ENCODE measurements around the gene ZFR2.
A peak's percentile ranks its signal among the peaks of the same experiment; 100 is the strongest.
"Not testable (repeated sequence)": the region's sequence is repeated elsewhere in the genome, so short reads cannot be mapped to it uniquely, and the experiment has no call there.

Gene ZFR2

GRCh38 chr19:3836887-3837286 is 32.0 kb downstream of the ZFR2 start:
- DNase-seq (ENCODE audit: low spot score): no peak

GRCh38 chr19:3835055-3835435 is 33.8 kb downstream of the ZFR2 start:
- no peak for DNase-seq (ENCODE audit: low spot score)

GRCh38 chr19:3834349-3835054 is 34.3 kb downstream of the ZFR2 start:
- DNase-seq (ENCODE audit: low spot score): no peak

- no peak for DNase-seq (ENCODE audit: low spot score)
Observed at GRCh38 chr19:3833578-3834348, 35.1 kb downstream of the ZFR2 start.

GRCh38 chr19:3832001-3832400 is 36.8 kb downstream of the ZFR2 start:
- no peak for DNase-seq (ENCODE audit: low spot score)

- no peak for DNase-seq (ENCODE audit: low spot score)
Observed at GRCh38 chr19:3831601-3832000, 37.2 kb downstream of the ZFR2 start.

- no peak for DNase-seq (ENCODE audit: low spot score)
Observed at GRCh38 chr19:3830621-3831589, 37.9 kb downstream of the ZFR2 start.

GRCh38 chr19:3827306-3827705 is 41.5 kb downstream of the ZFR2 start:
- no peak for DNase-seq (ENCODE audit: low spot score)

GRCh38 chr19:3826163-3826562 is 42.7 kb downstream of the ZFR2 start:
- DNase-seq (ENCODE audit: low spot score): no peak

GRCh38 chr19:3825286-3825956 is 43.4 kb downstream of the ZFR2 start:
- DNase-seq (ENCODE audit: low spot score): no peak

- no peak for DNase-seq (ENCODE audit: low spot score)
Observed at GRCh38 chr19:3823350-3823713, 45.5 kb downstream of the ZFR2 start.

- DNase-seq (ENCODE audit: low spot score): no peak
Observed at GRCh38 chr19:3822683-3823349, 46.0 kb downstream of the ZFR2 start.

GRCh38 chr19:3821857-3822364 is 46.9 kb downstream of the ZFR2 start:
- DNase-seq (ENCODE audit: low spot score): peak; percentile 87

- no peak for DNase-seq (ENCODE audit: low spot score)
Observed at GRCh38 chr19:3821156-3821555, 47.7 kb downstream of the ZFR2 start.

- no peak for DNase-seq (ENCODE audit: low spot score)
Observed at GRCh38 chr19:3819989-3820388, 48.8 kb downstream of the ZFR2 start.

GRCh38 chr19:3818918-3819317 is 49.9 kb downstream of the ZFR2 start:
- no peak for DNase-seq (ENCODE audit: low spot score)

GRCh38 chr19:3818466-3818865 is 50.4 kb downstream of the ZFR2 start:
- no peak for DNase-seq (ENCODE audit: low spot score)

GRCh38 chr19:3817761-3818160 is 51.1 kb downstream of the ZFR2 start:
- no peak for DNase-seq (ENCODE audit: low spot score)

- no peak for DNase-seq (ENCODE audit: low spot score)
Observed at GRCh38 chr19:3816566-3817218, 52.1 kb downstream of the ZFR2 start.

- DNase-seq (ENCODE audit: low spot score): not testable (repeated sequence)
Observed at GRCh38 chr19:3816148-3816547, 52.7 kb downstream of the ZFR2 start.

- DNase-seq (ENCODE audit: low spot score): no peak
Observed at GRCh38 chr19:3814648-3815047, 54.2 kb downstream of the ZFR2 start.

Data from germinal center (tissue), 1 donor.